Stimulated activated CD4-positive, alpha-beta T cell treated with anti-CD3 and anti-CD28 coated beads, Interleukin-1b, Interleukin-23, amount 100 ng/mL, for 48 hours (primary cell): ENCODE data around the gene SBNO1.
"Not testable (repeated sequence)": the region's sequence is repeated elsewhere in the genome, so short reads cannot be mapped to it uniquely, and the experiment has no call there.

Experiments
- DNase-seq: peaks from one replicate; pipeline ENCODE4 v3.0.0-alpha.2; 2020

The SBNO1 gene

GRCh38 chr12:123336530-123336929 is 28.1 kb downstream of the SBNO1 start:
- DNase-seq, result no peak

GRCh38 chr12:123335490-123335889 is 29.2 kb downstream of the SBNO1 start:
- DNase-seq, result no peak

- no peak for DNase-seq
Measured at GRCh38 chr12:123329799-123330198, 34.8 kb downstream of the SBNO1 start.

GRCh38 chr12:123319826-123320225 is 44.8 kb downstream of the SBNO1 start:
- DNase-seq, result no peak

GRCh38 chr12:123319273-123319672 is 45.4 kb downstream of the SBNO1 start:
- no peak for DNase-seq

- DNase-seq, result not testable (repeated sequence)
Measured at GRCh38 chr12:123313046-123313445, 51.6 kb downstream of the SBNO1 start.

- no peak for DNase-seq
Measured at GRCh38 chr12:123306200-123306599, 58.4 kb downstream of the SBNO1 start.

GRCh38 chr12:123305136-123305535 is 59.5 kb downstream of the SBNO1 start:
- DNase-seq, result no peak

- no peak for DNase-seq
Measured at GRCh38 chr12:123293178-123293760, 71.4 kb downstream of the SBNO1 start.

GRCh38 chr12:123289911-123290310 is 74.7 kb downstream of the SBNO1 start:
- no peak for DNase-seq

GRCh38 chr12:123288751-123289346 is 75.8 kb downstream of the SBNO1 start:
- DNase-seq, result no peak

GRCh38 chr12:123286652-123287373 is 77.8 kb downstream of the SBNO1 start:
- DNase-seq, result no peak

- DNase-seq, result no peak
Measured at GRCh38 chr12:123284669-123285068, 80.0 kb downstream of the SBNO1 start.

- DNase-seq, result no peak
Measured at GRCh38 chr12:123283461-123283860, 81.2 kb downstream of the SBNO1 start.

GRCh38 chr12:123282111-123282510 is 82.5 kb downstream of the SBNO1 start:
- DNase-seq, result no peak

- no peak for DNase-seq
Measured at GRCh38 chr12:123280971-123281370, 83.7 kb downstream of the SBNO1 start.

GRCh38 chr12:123278101-123278627 is 86.5 kb downstream of the SBNO1 start:
- DNase-seq, result no peak

- DNase-seq, result no peak
Measured at GRCh38 chr12:123273166-123273565, 91.5 kb downstream of the SBNO1 start.

GRCh38 chr12:123271001-123271668 is 93.5 kb downstream of the SBNO1 start:
- DNase-seq, result peak; percentile 77

GRCh38 chr12:123270214-123271000 is 94.2 kb downstream of the SBNO1 start:
- no peak for DNase-seq

- no peak for DNase-seq
Measured at GRCh38 chr12:123269896-123270213, 94.8 kb downstream of the SBNO1 start.

- DNase-seq, result peak; percentile 51
Measured at GRCh38 chr12:123269395-123269892, 95.2 kb downstream of the SBNO1 start.

- no peak for DNase-seq
Measured at GRCh38 chr12:123268850-123269249, 95.8 kb downstream of the SBNO1 start.
